GM18873 (cell line): ENCODE results near the gene DDX39B.
"Not testable (repeated sequence)": the region's sequence is repeated elsewhere in the genome, so short reads cannot be mapped to it uniquely, and the experiment has no call there.

ENCODE experiments used
- ATAC-seq: cut with Tn5 transposase; IDR thresholded peaks from one replicate; pipeline ENCODE4 v1.9.1; 2021; ENCODE audit warnings: mild to moderate bottlenecking, moderate library complexity, moderate number of reproducible peaks; ENCODE audit not compliant: unreplicated experiment, low FRiP score

The DDX39B gene

GRCh38 chr6:31551371-31551770, 9.6 kb upstream of the DDX39B start:
- not testable (repeated sequence) for ATAC-seq

GRCh38 chr6:31548544-31548873, 6.7 kb upstream of the DDX39B start:
- no peak for ATAC-seq

- ATAC-seq, result no peak
These were observed 6.1 kb upstream of the DDX39B start for GRCh38 chr6:31547727-31548543.

GRCh38 chr6:31546958-31547726, 5.3 kb upstream of the DDX39B start, which contains the start of gene NFKBIL1:
Gene NFKBIL1, plus strand, starts transcription at chr6:31547608. Its CDS starts 87 bp downstream, at chr6:31547695.
- ATAC-seq, result no peak

- ATAC-seq, result no peak
These were observed 4.6 kb upstream of the DDX39B start, which contains the start of gene ATP6V1G2 for GRCh38 chr6:31546339-31546957. Gene ATP6V1G2, minus strand, starts transcription at chr6:31546608. Its CDS starts 49 bp downstream, at chr6:31546559.

- no peak for ATAC-seq
These were observed 3.5 kb upstream of the DDX39B start for GRCh38 chr6:31545291-31545690.

- ATAC-seq, result no peak
These were observed 2.9 kb upstream of the DDX39B start for GRCh38 chr6:31544676-31545075.

- ATAC-seq, result no peak
These were observed 1.8 kb upstream of the DDX39B start for GRCh38 chr6:31543639-31544038.

GRCh38 chr6:31541059-31541657, 645 bp downstream of the DDX39B start:
- peak; percentile 5 for ATAC-seq

GRCh38 chr6:31540640-31541039, 1.2 kb downstream of the DDX39B start:
- ATAC-seq, result no peak

- no peak for ATAC-seq
These were observed 2.9 kb downstream of the DDX39B start for GRCh38 chr6:31538805-31539400.

GRCh38 chr6:31535538-31536324, 6.1 kb downstream of the DDX39B start:
- no peak for ATAC-seq

- no peak for ATAC-seq
These were observed 7.2 kb downstream of the DDX39B start for GRCh38 chr6:31534521-31535040.

- ATAC-seq, result no peak
These were observed 7.8 kb downstream of the DDX39B start for GRCh38 chr6:31534011-31534410.

- no peak for ATAC-seq
These were observed 8.4 kb downstream of the DDX39B start for GRCh38 chr6:31533455-31533841.

GRCh38 chr6:31532644-31533454, 9.0 kb downstream of the DDX39B start:
- ATAC-seq, result no peak

- ATAC-seq, result no peak
These were observed 9.8 kb downstream of the DDX39B start for GRCh38 chr6:31531771-31532643.

- no peak for ATAC-seq
These were observed 10.6 kb downstream of the DDX39B start for GRCh38 chr6:31531162-31531561.
